Rectal smooth muscle tissue (tissue), 1 donor: ENCODE data around the gene PSMD6.

ENCODE experiments used
- H3K27ac ChIP-seq: one replicate; pipeline ENCODE4 v1.7.0; 2013; ENCODE audit warnings: low read depth, low read length, inconsistent platforms
- H3K27me3 ChIP-seq: one replicate; pipeline ENCODE4 v1.7.0; 2013; ENCODE audit warnings: low read length; ENCODE audit not compliant: control insufficient read depth, insufficient read depth
- H3K36me3 ChIP-seq: one replicate; pipeline ENCODE4 v1.7.0; 2013; ENCODE audit warnings: low read length; ENCODE audit not compliant: control insufficient read depth, insufficient read depth
- H3K4me1 ChIP-seq: one replicate; pipeline ENCODE4 v1.7.0; 2013; ENCODE audit warnings: low read length; ENCODE audit not compliant: control insufficient read depth, insufficient read depth
- H3K4me3 ChIP-seq: one replicate; pipeline ENCODE4 v1.7.0; 2013; ENCODE audit warnings: low read length
- H3K9ac ChIP-seq: one replicate; pipeline ENCODE4 v1.7.0; 2013; ENCODE audit warnings: low read length

The PSMD6 gene

DNA sequence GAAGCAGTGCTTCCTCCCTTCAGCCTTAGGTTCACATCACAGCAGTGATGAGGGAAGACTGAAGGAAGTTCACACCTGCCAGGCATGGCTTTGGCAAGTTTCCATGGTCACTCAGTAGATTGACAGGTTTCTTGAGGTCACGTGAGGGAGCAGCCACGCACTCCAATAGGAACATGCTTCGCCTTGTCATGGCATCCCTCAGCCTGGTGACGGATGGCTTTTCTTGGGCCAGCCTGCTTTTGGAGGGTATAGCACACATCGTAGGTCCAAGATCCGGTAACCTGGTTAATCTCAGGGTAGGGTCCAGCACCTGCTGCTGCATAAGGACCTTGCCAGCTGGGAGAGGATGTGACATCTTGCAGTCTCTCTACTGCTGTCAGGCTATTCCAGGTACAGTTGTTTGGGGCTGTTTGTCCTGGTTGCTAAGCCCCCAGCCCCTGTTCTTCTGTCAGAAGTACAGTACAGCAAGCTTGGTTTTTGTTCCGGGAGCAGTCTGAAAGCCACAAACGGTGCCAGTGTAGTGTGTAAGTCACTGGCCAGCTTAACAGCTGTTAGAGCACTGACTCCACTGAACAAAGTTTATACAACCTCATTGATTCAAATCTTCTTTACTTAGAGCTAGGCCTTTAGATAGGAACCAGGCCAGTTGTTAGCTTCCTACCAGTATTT, 42.3 kb downstream of the PSMD6 start:
- Histone ChIP-seq H3K27me3 (no peaks in the 10 kb centered on the region), H3K27ac (peak overlapping the region; percentile 44), H3K4me1 (peaks cover 24% of the 10 kb centered on the region), H3K36me3 (peaks cover 18% of the 10 kb centered on the region), H3K4me3 (no peak overlapping the region), H3K9ac (no peak overlapping the region)

DNA sequence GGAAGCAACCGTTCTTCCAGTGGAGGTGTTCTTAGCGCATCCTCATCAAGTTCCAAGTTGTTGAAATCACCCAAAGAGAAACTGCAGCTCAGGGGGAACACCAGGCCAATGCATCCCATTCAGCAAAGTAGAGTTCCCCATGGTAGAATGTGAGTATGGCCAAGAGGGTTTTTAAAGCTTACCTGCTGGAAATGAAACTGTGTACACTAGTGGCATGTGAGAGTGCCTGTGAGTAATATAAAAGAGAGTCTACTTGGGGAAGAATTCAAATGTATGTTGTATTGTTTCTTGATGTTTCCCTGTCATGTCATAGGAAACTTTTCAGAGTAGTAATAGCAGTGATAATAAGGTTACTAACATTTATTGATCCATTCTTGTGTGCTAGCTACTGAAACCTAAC, 43.3 kb downstream of the PSMD6 start:
- no peak overlapping the region for H3K27ac ChIP-seq

DNA sequence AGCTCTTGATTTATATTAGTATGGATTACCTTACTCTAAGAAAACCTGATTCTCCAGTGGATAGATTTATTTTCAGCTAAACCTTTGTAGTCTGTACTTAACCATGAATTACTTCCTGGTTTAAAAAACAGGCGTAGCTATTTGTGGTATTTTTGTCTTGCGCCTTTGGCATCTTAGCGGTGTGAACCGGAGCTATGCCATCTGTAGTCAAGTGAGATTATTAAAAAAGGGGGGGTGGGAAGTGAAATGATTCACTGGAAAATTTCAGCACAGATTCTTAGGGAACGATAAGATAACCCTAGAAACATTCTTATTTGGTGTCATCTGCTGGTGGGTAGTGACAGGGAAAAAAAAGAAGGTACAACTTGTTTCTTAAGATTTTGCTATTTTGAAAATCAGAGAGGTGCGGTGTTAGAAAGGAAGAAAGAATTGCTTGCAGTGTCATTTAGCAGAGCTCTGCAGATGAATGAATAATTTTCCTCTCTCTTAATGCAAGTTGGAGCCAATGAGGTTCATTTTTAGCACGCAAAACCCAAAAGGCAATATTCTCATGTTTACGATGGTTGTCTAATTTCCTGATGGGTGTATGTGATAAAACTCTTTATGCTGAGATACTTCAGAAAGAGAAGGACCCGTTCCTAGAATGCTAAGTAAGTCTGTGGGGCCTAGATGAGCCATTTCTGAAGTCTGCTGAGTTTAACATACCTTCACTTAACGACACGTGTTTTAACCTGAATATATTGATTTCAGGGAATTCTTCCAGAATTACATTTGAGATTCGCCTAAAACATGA, 44.0 kb downstream of the PSMD6 start:
- Histone ChIP-seq H3K36me3 (peaks cover 12% of the 10 kb centered on the region), H3K27ac (no peak overlapping the region), H3K9ac (no peak overlapping the region), H3K4me3 (peak overlapping the region; percentile 5), H3K4me1 (peaks cover 30% of the 10 kb centered on the region), H3K27me3 (no peaks in the 10 kb centered on the region)

More for the DNA sequence above, 43.3 kb downstream of the PSMD6 start:
- Histone ChIP-seq H3K36me3 (peaks cover 14% of the 10 kb centered on the region), H3K4me3 (no peak overlapping the region), H3K9ac (no peak overlapping the region), H3K4me1 (peaks cover 30% of the 10 kb centered on the region), H3K27me3 (no peaks in the 10 kb centered on the region)

DNA sequence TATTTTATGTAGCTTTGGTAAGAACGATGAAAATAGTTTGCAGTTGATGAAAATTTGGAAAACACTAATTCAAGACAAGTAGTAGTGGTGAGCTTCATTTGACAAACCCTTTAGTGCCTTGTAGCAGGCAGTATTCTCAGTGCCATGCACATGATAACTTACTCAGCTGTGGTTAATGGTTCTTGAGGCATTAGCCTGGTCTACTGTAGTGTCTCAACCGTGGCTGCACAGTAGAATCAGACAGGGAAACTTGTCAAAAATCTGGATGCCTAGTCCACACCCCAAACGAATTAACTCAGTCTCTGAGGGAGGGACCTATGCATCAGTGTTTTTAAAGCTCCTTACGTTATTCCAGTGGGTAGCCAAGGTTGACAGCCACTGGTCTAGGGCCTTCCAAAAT, 45.4 kb downstream of the PSMD6 start:
- no peaks in the 10 kb centered on the region for H3K27me3 ChIP-seq
- H3K9ac ChIP-seq = no peak overlapping the region
- H3K4me1 ChIP-seq = peaks cover 30% of the 10 kb centered on the region
- H3K36me3 ChIP-seq = peaks cover 11% of the 10 kb centered on the region
- no peak overlapping the region for H3K4me3 ChIP-seq
- H3K27ac ChIP-seq = no peak overlapping the region

DNA sequence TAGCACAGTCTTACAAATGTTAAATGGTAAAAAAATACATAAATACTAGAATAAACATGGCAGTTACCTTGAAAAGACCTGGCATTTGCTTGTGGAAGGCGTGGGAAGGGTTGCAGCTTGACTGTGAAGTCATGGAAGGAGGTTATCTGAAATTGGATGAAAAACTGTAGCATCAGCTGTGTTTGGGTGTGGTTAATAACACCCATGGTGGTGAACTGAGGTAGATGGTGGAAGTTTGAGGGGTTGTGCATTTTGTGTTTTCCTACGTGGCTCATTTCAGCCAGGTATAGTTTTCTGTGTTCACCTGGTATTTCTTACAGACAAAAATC, 46.5 kb downstream of the PSMD6 start:
- peaks cover 8% of the 10 kb centered on the region for H3K36me3 ChIP-seq
- peaks cover 37% of the 10 kb centered on the region for H3K4me1 ChIP-seq
- H3K4me3 ChIP-seq = no peak overlapping the region
- H3K27ac ChIP-seq = no peak overlapping the region
- H3K27me3 ChIP-seq = no peaks in the 10 kb centered on the region
- H3K9ac ChIP-seq = no peak overlapping the region

DNA sequence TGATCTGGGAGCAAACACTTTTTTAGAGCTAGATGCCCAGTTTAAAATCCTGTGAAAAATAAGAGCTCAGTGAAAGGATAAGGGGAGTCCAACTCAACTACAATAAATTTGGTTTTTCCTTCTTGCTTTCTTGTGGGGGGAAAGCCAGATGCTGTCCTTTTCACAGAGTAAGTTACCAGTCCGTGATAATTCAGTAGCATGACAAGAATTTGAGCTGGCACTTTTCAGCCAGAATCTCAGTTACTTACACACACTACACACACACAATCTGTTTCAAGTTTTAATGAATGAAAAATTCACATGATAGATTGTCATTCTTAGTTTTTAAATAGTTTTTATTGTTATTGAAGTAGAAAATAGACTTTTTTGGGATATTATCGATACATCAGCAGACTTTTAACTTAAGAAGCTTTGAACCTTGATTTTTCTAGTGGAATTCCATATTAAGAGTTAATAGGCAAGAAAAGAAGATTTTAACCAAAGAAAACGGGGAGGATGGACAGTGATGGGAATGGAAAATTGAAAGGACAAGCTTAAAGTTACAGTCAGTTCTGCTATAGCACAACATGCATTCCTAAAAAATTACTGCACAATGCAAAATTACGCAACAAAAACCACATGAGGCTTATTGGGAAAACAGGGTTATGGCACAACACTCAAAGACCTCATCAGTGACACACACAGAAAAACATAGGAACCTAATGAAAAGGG, 47.0 kb downstream of the PSMD6 start:
- Histone ChIP-seq H3K36me3 (peaks cover 7% of the 10 kb centered on the region), H3K9ac (no peak overlapping the region), H3K4me3 (no peak overlapping the region), H3K27ac (no peak overlapping the region), H3K27me3 (no peaks in the 10 kb centered on the region), H3K4me1 (peaks cover 36% of the 10 kb centered on the region)

DNA sequence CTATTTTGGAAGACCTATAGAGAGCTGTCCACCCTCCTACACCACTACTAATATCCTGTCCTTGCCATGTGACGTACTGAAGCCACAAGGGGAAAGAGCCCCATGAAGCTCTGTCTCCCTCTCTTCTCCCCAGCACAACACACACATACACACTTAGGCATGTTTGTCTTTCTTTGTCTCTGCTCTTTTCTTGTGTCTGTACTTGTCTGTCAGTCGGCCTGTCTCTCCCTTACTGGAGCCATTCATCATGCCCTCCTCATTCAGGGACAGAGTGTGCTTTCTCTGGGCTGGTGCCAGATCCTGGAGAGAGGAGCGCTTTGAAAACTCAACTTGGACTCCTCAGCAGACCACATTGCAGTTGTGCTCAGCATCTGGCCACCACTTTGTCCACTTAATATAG, 47.6 kb downstream of the PSMD6 start:
- Histone ChIP-seq H3K4me1 (peaks cover 36% of the 10 kb centered on the region), H3K36me3 (peaks cover 3% of the 10 kb centered on the region), H3K9ac (no peak overlapping the region), H3K4me3 (no peak overlapping the region), H3K27ac (no peak overlapping the region), H3K27me3 (no peaks in the 10 kb centered on the region)

DNA sequence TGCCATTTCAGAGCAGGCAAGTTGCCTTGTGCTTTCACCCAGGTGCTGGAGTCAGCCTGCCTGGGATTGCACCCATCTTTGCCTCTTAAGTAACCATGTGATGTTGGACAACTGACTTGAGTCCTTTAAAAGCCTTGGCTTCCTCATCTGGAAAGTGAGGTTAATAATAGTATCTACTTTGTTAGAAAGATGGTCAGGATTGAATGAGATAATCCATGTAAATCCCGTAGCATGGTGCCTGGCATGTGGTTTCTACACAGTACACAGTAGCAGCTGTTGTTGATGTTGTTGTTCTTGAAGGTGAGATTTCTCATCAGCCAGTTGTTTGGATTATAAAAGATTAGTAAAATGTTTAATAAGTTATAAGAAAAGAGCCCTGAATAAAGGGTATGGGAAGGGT, 48.8 kb downstream of the PSMD6 start:
- peaks cover 43% of the 10 kb centered on the region for H3K4me1 ChIP-seq
- no peak overlapping the region for H3K4me3 ChIP-seq
- no peaks in the 10 kb centered on the region for H3K27me3 ChIP-seq
- no peak overlapping the region for H3K27ac ChIP-seq
- no peak overlapping the region for H3K9ac ChIP-seq
- no peaks in the 10 kb centered on the region for H3K36me3 ChIP-seq

DNA sequence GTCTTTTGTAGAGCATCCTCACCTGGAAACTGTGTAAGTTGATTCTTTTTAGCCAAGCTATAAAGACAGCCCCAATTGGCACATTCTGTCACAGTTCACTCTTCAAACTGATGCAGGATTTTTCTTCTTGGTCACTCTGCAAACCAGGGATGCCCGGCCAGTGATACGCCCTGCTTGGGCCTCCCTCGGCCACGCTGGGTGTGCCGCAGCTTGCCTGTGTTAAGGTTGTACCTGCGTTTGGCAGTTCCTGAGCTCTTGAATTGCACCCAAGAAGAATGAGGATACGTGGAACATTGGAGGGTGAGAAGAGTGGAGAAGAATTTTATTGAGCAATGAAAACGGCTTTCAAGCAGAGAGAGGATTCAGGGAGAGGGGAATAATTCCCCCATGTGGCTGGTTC, 49.9 kb downstream of the PSMD6 start:
- Histone ChIP-seq H3K9ac (no peak overlapping the region), H3K27me3 (no peaks in the 10 kb centered on the region), H3K27ac (no peak overlapping the region), H3K36me3 (no peaks in the 10 kb centered on the region), H3K4me3 (no peak overlapping the region), H3K4me1 (peaks cover 49% of the 10 kb centered on the region)

DNA sequence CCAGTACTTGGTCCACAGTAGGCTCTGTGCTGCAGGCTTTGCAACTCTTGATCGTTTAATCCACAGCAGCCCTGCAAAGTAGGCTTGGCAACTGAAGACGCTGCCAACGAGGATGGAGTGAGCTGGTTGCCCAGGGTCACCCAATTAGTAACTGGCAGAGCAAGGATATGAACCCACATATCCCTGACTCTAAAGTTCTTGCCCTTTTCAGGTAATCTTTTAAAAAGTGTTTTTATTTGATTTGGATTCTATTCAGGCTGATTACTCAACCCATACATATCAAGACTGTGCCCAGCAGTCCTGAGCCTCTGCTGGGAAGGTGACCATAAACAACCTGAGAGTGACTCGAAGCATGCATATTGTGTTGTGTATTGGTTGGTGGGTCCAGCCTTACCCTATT, 50.3 kb downstream of the PSMD6 start:
- Histone ChIP-seq H3K27ac (peak overlapping the region; percentile 13), H3K27me3 (no peaks in the 10 kb centered on the region), H3K9ac (no peak overlapping the region), H3K4me1 (peaks cover 52% of the 10 kb centered on the region), H3K4me3 (no peak overlapping the region), H3K36me3 (no peaks in the 10 kb centered on the region)

DNA sequence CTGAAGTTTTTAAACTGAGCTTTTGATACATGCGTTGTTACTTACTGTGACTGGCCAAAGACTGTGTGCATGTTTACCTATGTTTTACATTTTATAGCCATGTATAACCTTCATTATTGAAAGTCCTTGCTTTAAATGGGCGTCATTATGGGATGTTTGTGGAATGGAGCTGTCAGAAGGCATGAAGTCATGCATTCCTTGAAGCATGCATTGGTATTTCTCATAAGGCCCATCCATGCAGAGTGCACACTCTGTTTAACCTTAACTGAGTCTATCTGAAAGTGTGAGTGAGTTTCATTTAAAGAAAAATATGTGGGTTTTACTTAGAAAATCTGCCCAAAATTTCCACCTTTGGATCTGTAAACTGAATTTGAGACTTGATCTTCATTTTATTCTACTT, 51.1 kb downstream of the PSMD6 start:
- Histone ChIP-seq H3K9ac (no peak overlapping the region), H3K27ac (peak overlapping the region; percentile 13), H3K27me3 (no peaks in the 10 kb centered on the region), H3K36me3 (no peaks in the 10 kb centered on the region), H3K4me1 (peaks cover 57% of the 10 kb centered on the region), H3K4me3 (no peak overlapping the region)

DNA sequence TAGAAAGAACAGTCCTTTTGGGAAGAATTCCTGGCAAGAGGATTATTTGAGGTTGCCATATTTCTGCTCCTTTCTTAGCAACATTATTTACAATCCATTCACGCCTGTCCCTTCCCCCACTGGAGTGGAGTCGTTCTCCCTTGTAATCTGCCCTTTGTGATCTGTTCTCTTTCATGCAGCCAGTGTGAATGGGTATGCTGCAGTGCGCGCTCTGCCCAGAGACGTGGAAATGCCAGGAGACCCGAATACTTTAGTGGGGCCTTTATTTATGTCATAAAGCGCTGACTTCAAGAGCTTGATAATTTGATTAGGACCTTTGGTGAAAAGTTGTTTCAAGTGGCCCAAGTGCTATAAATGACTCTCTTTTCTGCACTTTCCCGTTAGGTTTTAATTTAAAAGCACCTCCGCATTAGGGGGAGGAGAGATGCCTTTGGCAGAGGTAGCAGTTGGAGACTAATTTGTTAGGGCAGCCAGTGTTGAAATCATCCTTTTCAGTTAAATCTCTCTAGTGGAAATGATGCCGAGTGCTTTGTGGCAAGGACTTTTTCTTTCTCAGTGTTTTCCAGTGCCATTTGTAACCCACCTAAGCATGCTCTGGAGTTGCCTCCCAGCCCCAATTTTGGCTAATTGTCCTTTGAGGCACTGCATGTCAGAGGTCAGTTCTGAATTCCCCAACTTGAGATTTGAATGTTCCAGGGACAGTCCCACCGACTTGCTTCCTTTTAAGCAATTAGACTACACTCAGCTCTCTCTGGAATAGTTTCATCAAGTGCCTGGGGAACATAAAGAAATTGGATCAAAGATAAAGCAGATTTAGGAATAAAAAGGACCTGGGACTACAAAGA, 52.4 kb downstream of the PSMD6 start:
- peak overlapping the region; percentile 55 for H3K27ac ChIP-seq
- H3K4me1 ChIP-seq = peaks cover 58% of the 10 kb centered on the region
- no peak overlapping the region for H3K4me3 ChIP-seq

More for the DNA sequence above, 52.4 kb downstream of the PSMD6 start:
- Histone ChIP-seq H3K27me3 (no peaks in the 10 kb centered on the region), H3K36me3 (no peaks in the 10 kb centered on the region), H3K9ac (no peak overlapping the region)
